Measurements from ENCODE around the gene POPDC2.

DNA sequence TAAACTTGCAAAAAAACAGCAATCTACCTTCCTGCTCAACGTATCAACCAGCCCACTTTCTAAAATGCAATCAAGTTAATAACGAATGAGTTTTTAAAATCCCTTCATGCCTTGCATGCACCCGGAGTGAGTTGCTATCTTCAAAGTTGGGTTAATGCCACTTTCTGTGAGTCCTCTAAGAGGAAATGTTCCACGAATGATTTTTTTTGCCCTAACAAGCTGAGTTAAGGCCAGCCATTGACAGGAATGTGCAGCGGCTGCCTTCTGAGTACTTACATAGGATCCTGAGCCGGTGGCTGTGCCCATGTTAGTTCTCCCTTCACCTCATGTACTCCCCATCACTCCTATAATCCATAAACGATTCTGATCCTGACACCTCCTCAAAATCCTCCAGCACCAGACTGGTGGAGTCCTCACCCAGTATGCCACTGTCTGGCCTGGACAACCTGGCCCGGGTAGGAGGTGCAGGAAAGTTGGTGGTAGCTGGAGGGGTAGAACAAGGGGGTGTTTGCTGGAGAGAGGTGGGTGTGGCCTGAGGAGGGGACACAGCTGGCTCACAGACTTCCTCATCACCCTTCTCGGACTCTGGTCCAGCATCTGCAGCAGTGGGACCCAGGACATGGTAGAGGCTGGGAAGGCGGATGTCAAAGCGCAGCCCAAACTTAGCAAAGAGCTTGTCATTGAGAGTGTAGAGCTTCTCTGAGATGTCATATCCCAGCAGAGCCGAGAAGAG lies 12.4 kb downstream of the POPDC2 start:
- TF ChIP-seq, protein P1, sequence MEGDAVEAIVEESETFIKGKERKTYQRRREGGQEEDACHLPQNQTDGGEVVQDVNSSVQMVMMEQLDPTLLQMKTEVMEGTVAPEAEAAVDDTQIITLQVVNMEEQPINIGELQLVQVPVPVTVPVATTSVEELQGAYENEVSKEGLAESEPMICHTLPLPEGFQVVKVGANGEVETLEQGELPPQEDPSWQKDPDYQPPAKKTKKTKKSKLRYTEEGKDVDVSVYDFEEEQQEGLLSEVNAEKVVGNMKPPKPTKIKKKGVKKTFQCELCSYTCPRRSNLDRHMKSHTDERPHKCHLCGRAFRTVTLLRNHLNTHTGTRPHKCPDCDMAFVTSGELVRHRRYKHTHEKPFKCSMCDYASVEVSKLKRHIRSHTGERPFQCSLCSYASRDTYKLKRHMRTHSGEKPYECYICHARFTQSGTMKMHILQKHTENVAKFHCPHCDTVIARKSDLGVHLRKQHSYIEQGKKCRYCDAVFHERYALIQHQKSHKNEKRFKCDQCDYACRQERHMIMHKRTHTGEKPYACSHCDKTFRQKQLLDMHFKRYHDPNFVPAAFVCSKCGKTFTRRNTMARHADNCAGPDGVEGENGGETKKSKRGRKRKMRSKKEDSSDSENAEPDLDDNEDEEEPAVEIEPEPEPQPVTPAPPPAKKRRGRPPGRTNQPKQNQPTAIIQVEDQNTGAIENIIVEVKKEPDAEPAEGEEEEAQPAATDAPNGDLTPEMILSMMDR (conservative IDR thresholded peaks at IDR 0.05 in 1 of 2, IDR thresholded peaks at IDR 0.05 in 1 of 2; ENCODE audit: extremely low read depth in 1 of 2, insufficient read depth in 1 of 2, low read depth in 1 of 2, low read length in 2 of 2), result no peak
- no peak for TF ChIP-seq EZH2 (IDR thresholded peaks at IDR 0.05; ENCODE audit: borderline replicate concordance, low read length)
